Stimulated activated CD4-positive, alpha-beta T cell treated with anti-CD3 and anti-CD28 coated beads, TNF-alpha, amount 100 ng/mL, for 1 hour (primary cell): Measurements from ENCODE around the gene PCSK5.

Experiments used
- DNase-seq, 3 donors: peaks; one replicate each; pipeline ENCODE4 v3.0.0-alpha.2; 2020; ENCODE audit warnings: low read depth in 3 of 3, low spot score in 1 of 3

Gene PCSK5

DNA sequence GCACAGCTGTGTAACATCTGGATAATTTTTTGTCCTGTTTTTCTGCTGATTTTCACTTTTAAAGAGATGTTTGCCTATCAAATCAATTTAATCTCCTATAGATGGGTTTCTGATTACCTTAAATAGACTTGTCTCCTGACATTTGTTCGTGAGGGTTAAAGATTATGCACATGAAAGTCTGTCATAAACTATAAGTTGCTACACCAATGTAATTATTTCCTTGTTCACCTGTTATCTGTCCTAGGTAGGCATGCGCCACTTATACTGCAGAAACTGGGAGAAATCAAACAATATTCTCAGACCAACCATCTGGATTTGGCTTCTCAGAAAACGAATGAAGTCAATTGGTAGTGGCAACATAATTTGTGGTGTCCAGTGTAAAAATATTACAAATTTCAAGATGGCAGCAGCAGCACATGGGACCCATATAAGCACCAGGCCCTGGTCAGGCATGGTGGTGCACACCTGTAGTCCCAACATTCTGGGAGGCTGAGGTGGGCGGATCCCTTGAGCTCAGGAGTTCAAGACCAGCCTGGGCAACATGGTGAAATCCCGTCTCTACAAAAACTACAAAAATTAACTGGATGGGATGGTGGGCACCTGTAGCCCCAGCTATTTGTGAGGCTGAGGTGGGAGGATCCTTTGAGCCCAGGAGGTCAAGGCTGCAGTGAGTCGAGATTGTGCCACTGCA lies 483.5 kb downstream of the PCSK5 start:
- DNase-seq: no peak

DNA sequence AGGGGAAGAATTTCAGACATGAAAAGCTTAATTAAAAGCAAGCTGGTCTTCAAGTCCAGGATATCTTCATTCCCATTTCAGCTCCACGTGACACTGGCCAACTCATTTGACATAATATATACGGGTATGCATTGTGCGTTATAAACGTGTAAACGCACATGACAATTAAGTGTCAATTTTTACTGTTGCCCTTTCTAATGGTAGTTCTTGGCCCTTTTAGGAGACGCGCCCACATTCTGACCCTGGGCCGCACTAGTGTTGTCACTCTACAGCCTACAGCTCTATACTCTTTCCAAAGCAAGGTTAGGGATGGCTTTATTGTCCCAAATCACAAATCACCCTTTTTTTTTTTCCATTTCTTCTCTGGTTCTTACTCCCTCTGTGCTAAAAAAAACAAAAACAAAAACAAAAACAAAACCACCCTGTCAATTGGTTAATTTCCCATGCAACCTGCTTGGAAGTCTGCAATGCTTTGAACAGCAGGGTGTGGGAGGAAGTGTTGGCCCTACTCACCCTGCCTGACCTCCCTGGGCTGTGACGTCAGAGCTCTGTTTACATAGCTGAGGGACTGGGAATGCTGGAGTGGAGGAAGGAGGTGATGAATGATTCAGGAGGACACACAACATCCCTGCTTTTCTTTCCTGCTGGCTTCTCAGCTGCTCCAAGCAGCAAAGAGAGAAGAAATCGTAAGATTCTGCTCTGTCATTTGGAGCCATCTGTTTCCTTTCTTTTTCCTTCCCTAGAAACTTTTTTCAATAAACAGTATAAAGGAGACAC lies 484.5 kb downstream of the PCSK5 start:
- no peak for DNase-seq

DNA sequence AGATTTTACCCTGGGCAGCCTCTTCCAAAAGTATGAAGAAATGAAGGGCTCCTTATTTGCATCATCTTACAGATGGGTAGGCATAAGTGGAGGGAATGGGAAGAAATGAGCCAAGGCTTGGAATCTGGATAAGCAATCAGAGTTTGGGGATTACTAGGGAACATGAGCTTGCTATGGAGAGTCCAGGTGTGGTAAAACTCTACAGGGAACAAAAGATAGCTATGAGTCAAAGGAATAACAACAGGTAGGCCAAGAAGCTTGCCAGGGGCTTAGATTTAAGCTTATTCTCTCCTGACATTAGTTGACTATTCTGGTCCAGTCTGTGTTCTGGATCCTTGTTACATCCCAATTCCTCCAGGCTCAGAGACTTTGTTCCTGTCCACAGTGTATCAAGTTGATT lies 487.3 kb downstream of the PCSK5 start:
- DNase-seq: no peak

DNA sequence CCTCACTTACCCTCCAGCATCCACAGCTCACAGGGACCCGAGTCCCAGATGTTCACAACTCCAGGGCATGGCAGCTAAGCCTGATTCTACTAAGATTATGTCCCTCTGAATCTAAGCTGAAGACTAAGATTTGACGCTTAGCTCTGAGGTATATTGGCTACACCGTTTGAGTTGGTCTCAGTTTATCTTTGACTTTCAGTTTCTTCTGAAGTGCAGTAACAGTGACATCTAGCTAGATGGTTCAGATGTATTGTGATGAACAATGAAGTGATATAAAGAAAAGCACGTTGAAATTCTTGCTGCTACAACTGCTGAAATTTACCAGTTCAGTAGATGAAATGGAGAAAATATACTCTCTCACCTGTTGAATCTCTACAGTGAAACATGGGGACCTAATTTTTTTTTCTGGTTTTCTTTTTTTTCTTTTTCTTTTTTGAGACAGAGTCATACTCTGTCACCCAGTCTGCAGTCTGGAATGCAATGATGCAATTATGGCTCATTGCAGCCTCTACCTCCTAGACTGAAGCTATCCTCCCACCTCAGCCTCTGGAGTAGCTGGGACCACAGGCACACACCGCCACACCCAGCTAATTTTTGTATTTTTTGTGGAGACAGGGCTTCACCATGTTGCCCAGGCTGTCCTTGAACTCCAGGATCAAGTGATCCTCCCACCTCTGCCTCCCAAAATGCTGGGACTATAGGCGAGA lies 488.0 kb downstream of the PCSK5 start:
- DNase-seq: no peak

DNA sequence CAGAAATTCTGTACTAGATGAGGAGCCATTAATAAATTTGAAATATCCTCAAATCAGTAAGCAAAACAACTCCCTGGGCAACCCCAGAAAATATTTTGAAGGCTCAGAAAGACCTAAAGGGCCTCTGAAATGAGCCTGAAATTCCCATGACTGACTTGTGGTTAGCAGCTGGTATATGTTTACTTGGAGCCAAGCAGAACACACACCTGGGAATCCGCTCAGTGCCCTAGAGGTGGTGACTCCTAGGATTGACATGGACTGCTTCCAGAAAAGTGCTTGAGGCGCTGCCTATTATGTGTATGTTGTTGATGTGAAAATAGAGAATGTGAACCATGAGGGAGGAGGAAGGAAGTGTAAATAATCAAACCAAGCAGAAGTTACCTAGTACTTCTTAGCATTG lies 489.0 kb downstream of the PCSK5 start:
- no peak for DNase-seq

DNA sequence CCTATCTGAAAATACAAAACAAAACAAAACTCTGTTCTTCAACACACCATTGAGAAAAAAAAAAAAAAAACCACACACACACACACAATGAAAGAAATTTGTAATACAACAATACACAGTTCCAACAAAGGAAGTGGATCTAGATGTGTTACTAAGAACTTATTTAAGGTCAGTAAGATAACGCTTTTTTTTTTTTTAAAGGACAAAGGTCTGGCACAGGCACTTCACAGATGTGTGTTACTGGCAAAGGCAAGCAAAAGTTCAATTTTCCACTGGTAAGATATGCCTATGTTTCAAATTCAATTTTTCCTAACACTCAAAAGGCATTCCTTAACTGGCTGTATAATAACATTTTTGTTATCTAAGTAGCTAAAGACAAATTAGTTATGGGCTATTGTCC lies 500.2 kb downstream of the PCSK5 start:
- no peak for DNase-seq

DNA sequence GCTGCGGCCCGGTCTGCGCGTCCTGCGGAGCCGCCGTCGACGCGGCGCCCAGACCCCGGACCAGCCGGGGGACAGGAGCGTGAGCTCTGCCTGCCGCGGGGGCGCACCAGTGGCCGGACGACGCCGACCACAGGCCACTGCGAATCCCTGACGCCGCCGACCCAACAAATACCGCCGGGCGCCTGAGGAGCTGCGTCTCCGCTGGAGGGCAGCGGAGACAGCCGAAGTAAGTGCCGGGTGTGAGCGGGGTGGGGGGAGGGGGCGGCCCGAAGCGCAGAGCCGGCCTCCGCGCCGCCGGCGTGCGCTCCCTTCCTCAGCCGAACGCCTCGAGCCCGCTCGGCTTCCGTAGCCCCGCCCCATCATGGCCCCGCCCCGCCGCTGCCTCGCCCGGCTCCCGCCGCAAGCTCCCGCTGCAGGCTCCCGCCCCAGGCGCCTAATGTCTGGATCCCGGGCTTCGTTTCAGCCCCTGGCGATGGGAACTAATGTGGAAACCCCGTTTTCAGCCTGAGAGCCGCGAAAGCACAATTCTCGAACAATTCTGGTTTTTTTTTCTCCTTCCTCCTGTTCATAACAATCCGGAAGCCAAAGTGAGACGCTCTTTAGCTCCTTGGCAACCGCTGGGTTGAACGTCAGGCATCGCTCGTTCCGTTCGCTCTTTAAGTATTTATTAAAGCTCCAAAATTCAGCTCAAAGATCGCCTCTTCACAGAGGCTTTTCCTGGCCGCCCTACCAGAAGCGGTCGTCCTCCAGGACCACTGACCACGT lies 503.9 kb downstream of the PCSK5 start, which contains the start of gene RFK:
RFK (minus strand) TSS at position 232 of the 765 bp plus-strand sequence. CDS start 255 bp downstream, outside the sequence.
- DNase-seq: peak; percentile 63 to 98 (median 86)

DNA sequence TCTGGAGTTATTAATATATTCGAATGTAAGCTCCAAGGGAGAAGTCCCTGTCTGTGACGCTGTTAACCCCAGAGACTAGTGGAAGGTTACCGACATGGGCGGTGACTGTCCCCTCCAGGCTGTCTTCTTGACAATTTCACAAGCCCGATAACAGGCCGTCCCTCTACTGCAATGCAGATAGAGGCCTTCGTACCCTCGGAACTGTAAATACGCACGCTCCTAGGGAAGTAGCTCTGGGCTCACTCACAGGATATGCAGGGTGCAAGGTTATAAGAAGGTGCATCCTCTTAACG lies 504.4 kb downstream of the PCSK5 start:
- DNase-seq: no peak

DNA sequence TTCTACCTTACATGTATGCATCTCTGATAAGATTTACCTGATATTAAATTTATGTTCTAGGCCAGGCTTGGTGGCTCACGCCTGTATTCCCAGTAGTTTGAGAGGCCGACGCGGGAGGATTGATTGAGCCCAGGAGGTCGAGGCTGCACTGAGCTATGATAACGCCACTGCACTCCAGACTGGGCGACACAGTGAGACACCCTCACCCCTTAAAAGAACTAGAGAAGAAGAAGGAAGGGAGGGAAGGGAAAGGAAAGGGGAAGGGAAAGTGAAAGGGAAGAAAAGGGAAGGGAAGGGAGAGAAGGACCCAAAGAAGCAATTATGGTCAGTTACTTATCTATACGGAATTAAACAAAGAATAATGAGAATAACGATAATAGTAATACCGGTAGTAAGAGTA lies 504.9 kb downstream of the PCSK5 start:
- no peak for DNase-seq

DNA sequence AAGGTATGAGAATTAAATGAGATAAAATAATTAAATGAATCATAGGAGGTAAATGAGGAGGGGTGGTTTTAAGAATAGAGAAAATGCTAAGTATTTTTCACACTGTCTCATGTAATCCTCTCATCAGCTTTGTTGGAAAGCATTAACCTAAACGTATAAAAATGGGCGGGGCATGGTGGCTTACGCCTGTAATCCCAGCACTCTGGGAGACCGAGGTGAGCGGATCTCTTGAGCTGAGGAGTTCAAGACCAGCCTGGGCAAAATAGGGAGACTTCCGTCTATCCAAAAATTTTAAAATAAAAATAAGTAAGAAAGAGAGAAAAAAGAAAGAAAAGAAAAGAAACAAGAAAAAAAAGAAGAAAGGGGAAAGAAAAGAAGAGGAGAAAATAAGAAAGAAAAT lies 505.7 kb downstream of the PCSK5 start:
- no peak for DNase-seq

DNA sequence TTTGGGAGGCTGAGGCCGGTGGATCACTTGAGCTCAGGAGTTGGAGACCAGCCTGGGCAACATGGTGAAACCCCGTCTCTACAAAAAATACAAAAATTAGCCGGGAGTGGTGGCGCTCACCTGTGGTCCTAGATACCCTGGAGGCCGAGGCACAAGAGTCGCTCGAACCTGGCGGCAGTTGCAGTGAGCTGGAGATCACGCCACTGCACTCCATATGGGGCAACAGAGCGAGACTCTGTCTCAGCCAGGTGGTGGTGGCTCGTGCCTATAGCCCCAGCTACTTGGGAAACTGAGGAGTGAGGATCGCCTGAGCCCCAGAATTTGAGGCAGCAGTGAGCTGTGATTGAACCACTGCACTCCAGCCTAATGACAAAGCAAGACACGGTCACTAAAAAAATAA lies 506.1 kb downstream of the PCSK5 start:
- DNase-seq: no peak

DNA sequence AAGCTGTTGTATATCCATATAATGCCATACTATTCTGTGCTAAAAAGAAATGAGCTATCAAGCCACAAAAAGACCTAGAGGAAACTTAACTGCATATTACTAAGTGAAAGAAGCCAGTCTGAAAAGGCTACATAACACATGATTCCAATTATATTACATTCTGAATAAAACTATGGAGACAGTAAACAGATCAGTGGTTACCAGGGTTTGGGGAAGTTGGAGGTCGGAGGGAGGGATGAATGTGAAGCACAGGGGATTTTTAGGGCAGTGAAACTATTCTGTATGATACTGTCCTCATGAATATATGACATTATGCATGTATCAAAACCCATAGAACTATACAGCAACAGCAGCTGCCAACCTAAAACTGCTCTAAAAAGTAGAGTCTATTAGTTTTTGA lies 509.4 kb downstream of the PCSK5 start:
- DNase-seq: no peak

DNA sequence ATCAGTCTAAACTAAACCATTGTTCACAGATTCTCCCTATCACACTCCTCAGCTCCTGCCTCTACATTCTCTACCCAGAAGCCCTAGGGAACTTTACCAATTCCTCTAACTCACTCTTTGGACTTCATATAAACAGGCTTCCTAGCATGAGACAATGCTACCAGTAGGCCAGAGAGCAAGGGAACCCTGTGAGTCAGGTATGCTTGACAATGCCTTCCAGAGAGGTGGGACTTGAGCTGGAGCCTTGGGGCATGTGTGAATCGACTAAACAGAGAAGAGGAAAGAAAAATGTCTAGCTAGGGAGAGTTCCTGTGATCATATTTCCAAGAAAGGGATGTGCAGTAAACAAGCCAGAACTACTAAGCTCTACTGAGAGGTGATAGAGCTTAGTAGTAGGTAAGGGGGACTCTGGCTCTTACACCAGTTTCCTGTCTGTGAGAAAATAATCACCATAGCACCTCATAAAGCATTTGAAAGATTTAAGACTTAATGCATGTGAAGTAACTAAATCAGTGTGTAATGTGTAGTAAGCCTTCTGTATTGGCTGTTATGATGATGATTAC lies 510.1 kb downstream of the PCSK5 start:
- DNase-seq: no peak

DNA sequence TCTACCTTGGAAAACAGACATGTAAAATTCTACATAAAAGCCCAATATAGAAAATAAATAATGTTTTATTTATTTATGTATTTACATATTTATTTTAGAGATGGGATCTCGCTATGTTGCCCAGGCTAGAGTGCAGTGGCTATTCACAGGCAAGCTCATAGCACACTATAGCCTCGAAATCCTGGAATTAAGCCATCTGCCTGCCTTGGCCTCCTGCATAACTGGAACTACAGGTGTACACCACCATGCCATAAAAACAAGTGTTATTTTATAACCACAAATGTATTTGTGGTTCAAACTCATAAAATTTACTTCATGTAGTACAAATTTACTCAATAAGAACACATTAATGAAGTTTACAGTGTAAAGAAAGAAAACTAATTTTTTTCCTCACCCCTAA lies 510.7 kb downstream of the PCSK5 start:
- no peak for DNase-seq

DNA sequence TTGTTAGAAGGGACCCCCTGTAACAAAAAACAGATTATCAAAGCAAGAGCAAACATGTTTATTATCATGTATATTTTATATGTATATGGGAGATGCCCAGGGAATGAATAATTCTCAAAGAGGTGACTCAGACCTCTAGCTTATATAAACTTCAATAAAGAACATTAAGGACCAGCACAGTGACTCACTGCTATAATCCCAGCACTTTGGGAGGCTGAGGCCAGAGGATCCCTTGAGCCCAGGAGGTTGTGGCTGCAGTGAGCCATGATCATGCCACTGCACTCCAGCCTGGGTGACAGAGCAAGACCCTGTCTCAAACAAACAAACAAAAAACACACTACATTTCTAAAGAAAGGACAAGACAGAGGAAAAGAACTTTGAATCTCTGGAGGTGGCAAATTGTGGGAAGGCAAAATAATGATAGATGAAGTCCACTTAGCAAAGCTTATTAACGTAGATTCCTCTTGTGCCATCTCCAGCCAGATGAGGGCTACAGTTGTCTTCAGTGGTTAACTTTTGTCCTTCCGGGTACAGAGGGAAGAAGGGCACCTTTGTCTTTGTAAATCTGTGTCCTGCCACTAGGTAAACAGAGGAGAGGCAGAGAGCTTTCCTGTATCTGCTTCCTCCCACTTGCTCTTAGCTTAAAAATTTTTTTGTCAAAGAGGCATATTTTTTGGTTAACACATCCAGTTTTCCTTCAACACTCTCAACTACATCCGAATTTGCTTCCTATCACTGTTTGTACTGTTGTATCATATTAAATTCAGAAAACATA lies 511.3 kb downstream of the PCSK5 start:
- DNase-seq: no peak

DNA sequence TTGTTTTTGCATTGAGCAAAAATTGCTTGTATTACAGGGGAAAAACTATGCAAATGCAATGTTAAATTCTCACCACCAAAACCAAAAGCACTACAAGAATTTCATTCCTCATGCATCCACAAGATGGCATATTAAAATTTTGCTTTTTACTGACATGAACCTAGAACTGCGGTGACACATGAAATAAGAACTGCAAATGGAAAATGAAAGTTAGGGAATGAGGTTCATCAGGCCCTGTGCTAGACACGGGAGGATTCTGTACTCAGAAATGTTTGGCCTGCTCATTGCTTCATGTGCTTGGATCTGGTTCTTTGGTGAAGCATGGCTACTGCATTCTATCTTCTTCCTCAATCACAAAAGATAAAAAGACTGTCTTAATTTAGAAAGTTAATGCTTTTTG lies 512.9 kb downstream of the PCSK5 start:
- no peak for DNase-seq

DNA sequence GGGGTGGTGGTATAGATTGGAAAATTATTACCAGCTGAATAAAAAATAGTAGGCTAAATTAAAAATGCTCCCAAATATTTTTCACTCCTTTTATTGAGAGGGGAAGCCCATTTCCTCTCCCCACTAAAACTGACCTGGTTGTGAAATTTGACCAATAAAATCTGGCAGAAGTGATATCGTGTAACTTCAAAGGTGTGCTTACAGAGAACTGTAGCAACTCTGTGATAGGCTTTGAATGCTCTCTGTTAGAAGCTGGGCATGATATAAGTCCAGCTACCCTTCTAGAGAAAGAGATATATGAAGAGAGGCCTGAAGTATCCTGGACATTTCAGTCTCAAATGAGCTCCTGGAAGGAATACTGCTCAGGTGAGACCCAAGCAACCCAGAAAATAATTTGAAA lies 513.9 kb downstream of the PCSK5 start:
- no peak for DNase-seq

DNA sequence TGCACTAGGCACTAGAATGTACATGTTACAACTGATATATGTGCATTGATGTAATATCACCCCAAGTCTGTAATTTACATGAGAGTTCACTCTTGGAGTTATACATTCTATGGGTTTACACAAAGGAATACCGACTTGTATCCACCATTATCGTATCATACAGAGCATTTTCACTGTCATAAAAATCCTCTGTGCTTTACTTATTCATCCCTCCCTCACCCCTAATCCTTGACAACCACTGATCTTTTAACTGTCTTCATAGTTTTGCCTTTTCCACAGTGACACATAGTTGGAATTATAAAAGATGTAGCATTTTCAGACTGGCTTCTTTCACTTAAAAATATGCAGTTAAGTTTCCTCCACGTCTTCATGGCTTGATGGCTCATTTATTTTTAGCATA lies 514.9 kb downstream of the PCSK5 start:
- DNase-seq: no peak

DNA sequence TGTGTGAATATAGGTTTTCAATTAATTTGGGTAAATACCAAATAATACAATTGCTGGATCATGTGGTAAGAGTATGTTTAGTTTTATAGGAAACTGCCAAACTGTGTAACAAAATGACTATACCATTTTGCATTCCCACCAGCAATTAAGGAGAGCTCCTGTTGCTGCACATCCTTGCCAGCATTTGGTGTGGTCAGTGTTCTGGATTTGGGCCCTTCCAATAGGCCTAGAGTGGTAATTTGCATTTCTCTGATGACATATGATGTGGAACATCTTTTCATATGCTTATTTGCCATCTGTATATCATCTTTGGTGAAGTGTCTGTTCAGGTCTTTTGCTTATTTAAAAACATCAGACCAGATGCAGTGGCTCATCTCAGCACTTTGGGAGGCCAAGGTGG lies 515.4 kb downstream of the PCSK5 start:
- DNase-seq: no peak
